IPS-18a (cell line): ENCODE measurements around the gene FGGY.
"Not testable (repeated sequence)": the region's sequence is repeated elsewhere in the genome, so short reads cannot be mapped to it uniquely, and the experiment has no call there.

Experiments used
- H3K27ac ChIP-seq: one replicate; pipeline ENCODE4 v1.5.1; 2013; ENCODE audit warnings: low read length
- H3K27me3 ChIP-seq: one replicate; pipeline ENCODE4 v1.6.1; 2013; ENCODE audit warnings: mild to moderate bottlenecking, low read length; ENCODE audit not compliant: control insufficient read depth, insufficient read depth
- H3K36me3 ChIP-seq: one replicate; pipeline ENCODE4 v1.6.1; 2013; ENCODE audit warnings: low read depth, low read length; ENCODE audit not compliant: control insufficient read depth
- H3K4me1 ChIP-seq: one replicate; pipeline ENCODE4 v1.6.1; 2013; ENCODE audit warnings: low read depth, low read length; ENCODE audit not compliant: control insufficient read depth
- H3K4me3 ChIP-seq: one replicate; pipeline ENCODE4 v1.5.1; 2013; ENCODE audit warnings: low read length
- H3K9ac ChIP-seq: one replicate; pipeline ENCODE4 v1.6.1; 2013; ENCODE audit warnings: mild to moderate bottlenecking, low read length, moderate library complexity
- H3K9me3 ChIP-seq: one replicate; pipeline ENCODE4 v1.6.1; 2013; ENCODE audit warnings: low read depth, low read length; ENCODE audit not compliant: control insufficient read depth

Gene FGGY

GRCh38 chr1:59553371-59553770 lies 256.5 kb downstream of the FGGY start:
- Histone ChIP-seq H3K4me1 (no peaks in the 10 kb centered on the region), H3K9me3 (no peaks in the 10 kb centered on the region), H3K9ac (no peak overlapping the region), H3K4me3 (no peak overlapping the region), H3K27me3 (no peaks in the 10 kb centered on the region), H3K27ac (no peak overlapping the region), H3K36me3 (no peaks in the 10 kb centered on the region)

- Histone ChIP-seq H3K9me3 (no peaks in the 10 kb centered on the region), H3K36me3 (no peaks in the 10 kb centered on the region), H3K4me3 (no peak overlapping the region), H3K27me3 (no peaks in the 10 kb centered on the region), H3K4me1 (no peaks in the 10 kb centered on the region), H3K27ac (no peak overlapping the region), H3K9ac (no peak overlapping the region)
Measured at GRCh38 chr1:59554011-59554663, 257.2 kb downstream of the FGGY start.

DNA sequence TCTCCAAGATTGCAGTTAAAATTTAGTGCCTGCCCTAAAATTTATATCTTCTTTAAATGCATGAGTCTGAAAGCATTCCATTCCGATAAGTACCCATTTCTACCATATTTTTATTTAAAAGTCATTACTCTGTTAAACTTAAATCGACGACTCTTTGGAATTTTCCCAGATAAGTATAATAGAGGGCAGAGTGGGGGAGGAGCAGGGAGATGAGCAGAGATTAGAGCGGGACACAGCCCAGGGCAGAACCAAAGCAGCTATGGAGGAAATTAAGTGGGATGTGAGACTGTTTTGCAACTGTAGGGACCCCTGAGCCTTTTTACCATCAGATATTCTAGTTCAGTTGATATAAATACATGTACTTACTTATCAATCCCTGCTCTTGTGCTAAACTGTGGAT lies 257.9 kb downstream of the FGGY start:
- no peak overlapping the region for H3K27ac ChIP-seq
- H3K9ac ChIP-seq: no peak overlapping the region
- H3K36me3 ChIP-seq: no peaks in the 10 kb centered on the region
- H3K27me3 ChIP-seq: no peaks in the 10 kb centered on the region
- H3K4me3 ChIP-seq: no peak overlapping the region
- H3K9me3 ChIP-seq: no peaks in the 10 kb centered on the region
- H3K4me1 ChIP-seq: no peaks in the 10 kb centered on the region

DNA sequence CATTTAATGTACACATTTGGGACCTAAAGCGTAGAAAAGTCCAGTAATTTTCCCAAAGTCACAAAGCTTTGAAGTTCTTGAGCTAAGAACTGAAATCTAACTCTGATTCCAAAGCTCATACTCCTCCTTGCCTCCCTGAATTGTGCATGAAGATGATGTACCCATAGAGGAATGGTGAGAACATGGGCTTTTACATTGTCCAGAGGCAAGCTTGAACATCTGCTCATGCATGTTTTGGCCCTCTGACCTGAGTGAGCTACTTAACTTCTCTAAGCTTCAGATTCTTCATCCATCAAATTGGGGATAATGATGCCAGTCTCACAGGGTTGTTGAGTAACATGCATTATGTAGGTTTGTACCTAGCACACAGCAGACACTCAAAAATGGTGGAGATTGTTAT lies 259.5 kb downstream of the FGGY start:
- no peaks in the 10 kb centered on the region for H3K36me3 ChIP-seq

GRCh38 chr1:59556802-59557548 lies 260.1 kb downstream of the FGGY start:
- no peak overlapping the region for H3K27ac ChIP-seq
- H3K27me3 ChIP-seq: no peaks in the 10 kb centered on the region
- H3K9me3 ChIP-seq: no peaks in the 10 kb centered on the region
- no peak overlapping the region for H3K9ac ChIP-seq
- H3K4me1 ChIP-seq: no peaks in the 10 kb centered on the region
- H3K36me3 ChIP-seq: no peaks in the 10 kb centered on the region
- H3K4me3 ChIP-seq: no peak overlapping the region

More for the DNA sequence above, 259.5 kb downstream of the FGGY start:
- no peak overlapping the region for H3K27ac ChIP-seq
- H3K9me3 ChIP-seq: no peaks in the 10 kb centered on the region
- H3K4me3 ChIP-seq: no peak overlapping the region
- H3K27me3 ChIP-seq: no peaks in the 10 kb centered on the region
- no peak overlapping the region for H3K9ac ChIP-seq
- no peaks in the 10 kb centered on the region for H3K4me1 ChIP-seq

GRCh38 chr1:59557549-59557885 lies 260.6 kb downstream of the FGGY start:
- H3K27me3 ChIP-seq: no peaks in the 10 kb centered on the region
- H3K27ac ChIP-seq: no peak overlapping the region
- no peaks in the 10 kb centered on the region for H3K9me3 ChIP-seq
- H3K36me3 ChIP-seq: no peaks in the 10 kb centered on the region
- H3K9ac ChIP-seq: no peak overlapping the region
- H3K4me1 ChIP-seq: no peaks in the 10 kb centered on the region
- no peak overlapping the region for H3K4me3 ChIP-seq

DNA sequence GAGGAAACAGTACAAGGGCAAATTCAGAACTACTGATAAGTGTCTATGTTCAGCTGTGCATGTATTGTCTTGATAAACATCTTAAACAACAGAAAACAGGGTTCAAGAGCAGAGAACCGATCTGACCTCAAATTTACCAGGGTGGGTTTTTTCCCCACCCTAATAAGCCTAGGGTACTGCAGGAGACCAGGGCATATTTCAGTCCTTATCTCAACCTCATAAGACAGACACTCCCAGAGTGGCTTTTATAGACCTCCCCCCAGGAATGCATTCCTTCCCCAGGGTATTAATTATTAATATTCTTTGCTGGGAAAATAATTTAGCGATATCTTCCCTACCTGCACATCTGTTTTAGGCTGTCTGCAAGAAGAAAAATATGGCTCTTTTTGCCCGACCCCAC lies 261.7 kb downstream of the FGGY start:
- not testable (repeated sequence) for H3K36me3 ChIP-seq, H3K4me3 ChIP-seq, H3K27me3 ChIP-seq, H3K9ac ChIP-seq, H3K27ac ChIP-seq, H3K4me1 ChIP-seq, H3K9me3 ChIP-seq

DNA sequence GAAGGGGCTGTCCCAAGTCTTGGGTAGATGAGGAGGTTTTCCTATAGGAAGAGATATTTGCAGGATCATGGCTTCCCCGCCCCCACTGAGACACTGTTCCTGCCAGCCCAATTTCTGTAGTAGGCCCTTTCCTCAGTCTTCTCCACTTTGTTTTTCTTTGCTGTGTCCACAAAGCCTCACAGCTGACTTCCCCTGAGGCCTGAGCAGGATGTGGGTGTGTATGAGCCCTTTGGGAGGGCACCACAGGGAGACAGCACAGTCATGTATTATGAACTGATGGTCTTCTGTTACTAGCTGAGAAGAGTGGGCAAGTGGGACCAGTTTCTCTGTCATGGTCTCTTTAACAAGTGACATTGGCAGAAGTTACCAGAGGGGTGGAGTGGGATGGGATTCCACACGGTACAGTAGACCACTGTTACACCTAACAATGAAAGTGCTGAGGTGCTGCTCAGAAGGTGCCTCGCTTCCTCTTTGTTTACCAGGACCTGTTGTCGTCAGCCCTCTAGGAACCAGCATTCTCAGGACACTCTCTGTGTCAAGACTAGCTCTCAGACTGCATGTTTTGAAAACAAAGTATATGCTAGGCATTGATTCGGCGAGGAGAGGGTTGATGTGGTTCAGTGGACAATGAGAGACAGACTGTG lies 264.0 kb downstream of the FGGY start:
- Histone ChIP-seq H3K4me3 (no peak overlapping the region), H3K27ac (no peak overlapping the region), H3K27me3 (no peaks in the 10 kb centered on the region), H3K4me1 (no peaks in the 10 kb centered on the region), H3K9ac (no peak overlapping the region), H3K9me3 (no peaks in the 10 kb centered on the region), H3K36me3 (no peaks in the 10 kb centered on the region)

- Histone ChIP-seq H3K4me3 (no peak overlapping the region), H3K36me3 (no peaks in the 10 kb centered on the region), H3K9me3 (no peaks in the 10 kb centered on the region), H3K9ac (no peak overlapping the region), H3K27me3 (no peaks in the 10 kb centered on the region), H3K4me1 (no peaks in the 10 kb centered on the region), H3K27ac (no peak overlapping the region)
Measured at GRCh38 chr1:59561796-59562195, 264.9 kb downstream of the FGGY start.

- H3K27ac ChIP-seq: no peak overlapping the region
- H3K9ac ChIP-seq: no peak overlapping the region
- H3K9me3 ChIP-seq: no peaks in the 10 kb centered on the region
- H3K4me3 ChIP-seq: no peak overlapping the region
- no peaks in the 10 kb centered on the region for H3K4me1 ChIP-seq
- H3K27me3 ChIP-seq: no peaks in the 10 kb centered on the region
- no peaks in the 10 kb centered on the region for H3K36me3 ChIP-seq
Measured at GRCh38 chr1:59564192-59564891, 267.4 kb downstream of the FGGY start.

GRCh38 chr1:59565611-59566410 lies 268.9 kb downstream of the FGGY start:
- no peak overlapping the region for H3K27ac ChIP-seq
- H3K4me1 ChIP-seq: peaks cover 7% of the 10 kb centered on the region
- H3K36me3 ChIP-seq: no peaks in the 10 kb centered on the region
- H3K4me3 ChIP-seq: no peak overlapping the region
- H3K9ac ChIP-seq: no peak overlapping the region
- H3K9me3 ChIP-seq: no peaks in the 10 kb centered on the region
- H3K27me3 ChIP-seq: no peaks in the 10 kb centered on the region
